HepG2 (cell line): ENCODE results near the gene OPRL1. TPM values are rescaled to one million over a fixed set of nuclear protein-coding genes. Genes with fewer than 3 reads are reported as not detected.

ENCODE experiments used
- GZF1 ChIP-seq: sonication (generic); formaldehyde crosslinking; IDR thresholded peaks from 2 replicates; pipeline ENCODE4 v1.5.1; 2020; ENCODE audit warnings: mild to moderate bottlenecking, missing genetic modification reagents
- HDAC6 ChIP-seq: fragments of 200-600 bp; sonication (generic); IDR thresholded peaks from 2 replicates; pipeline ENCODE4 v1.7.0; 2017; ENCODE audit warnings: mild to moderate bottlenecking, antibody characterized with exemption, low read length, low read depth
- HINFP ChIP-seq: sonication (generic); formaldehyde crosslinking; IDR thresholded peaks from 2 replicates; pipeline ENCODE4 v1.4.0; 2020; ENCODE audit warnings: low read depth, mild to moderate bottlenecking, missing genetic modification reagents
- MLLT10 ChIP-seq: sonication (generic); formaldehyde crosslinking; IDR thresholded peaks from 2 replicates; pipeline ENCODE4 v1.4.0; 2020; ENCODE audit warnings: missing genetic modification reagents
- SMARCC2 ChIP-seq: fragments of 450-650 bp; IDR thresholded peaks from 2 replicates; pipeline ENCODE4 v1.6.1; 2017; ENCODE audit warnings: antibody characterized with exemption, mild to moderate bottlenecking
- TCF7L2 ChIP-seq: IDR thresholded peaks from 2 replicates; pipeline ENCODE4 v1.6.1; 2011; ENCODE audit warnings: mild to moderate bottlenecking, low read depth, low read length, moderate library complexity
- ZNF12 ChIP-seq: sonication (generic); formaldehyde crosslinking; IDR thresholded peaks from 2 replicates; pipeline ENCODE4 v1.5.0; 2020; ENCODE audit warnings: missing genetic modification reagents
- ZNF33B ChIP-seq: sonication (generic); formaldehyde crosslinking; IDR thresholded peaks from 2 replicates; pipeline ENCODE4 v1.5.1; 2020; ENCODE audit warnings: mild to moderate bottlenecking, missing genetic modification reagents
- ZNF609 ChIP-seq: sonication (generic); formaldehyde crosslinking; IDR thresholded peaks from 2 replicates; pipeline ENCODE4 v1.4.0; 2020; ENCODE audit warnings: mild to moderate bottlenecking, missing genetic modification reagents, borderline replicate concordance
- ZNF639 ChIP-seq: conservative IDR thresholded peaks from 2 replicates; pipeline ENCODE4 v1.6.1; 2018; ENCODE audit warnings: missing genetic modification reagents
- ZNF646 ChIP-seq: sonication (generic); formaldehyde crosslinking; IDR thresholded peaks from 2 replicates; pipeline ENCODE4 v1.9.0; 2021; ENCODE audit warnings: mild to moderate bottlenecking, missing genetic modification reagents
- polyA plus RNA-seq, 8 experiments: library from polyadenylated mRNA; depleted of rRNA in 3 of 8; stranded (reverse) in 7 of 8; unstranded in 1 of 8; fragments of >200 nt; fragmentation: Illumina TruSeq in 4 of 8; extraction: Trizol in 4 of 8; gene quantifications; 2 replicates each; pipeline versions ENCODE4 v1.2.1 to v1.2.3, GENCODE V29; 2011 to 2016; ENCODE audit warnings: low read depth in 4 of 8, missing spikeins in 1 of 8, mixed read lengths in 1 of 8; ENCODE audit not compliant: insufficient read depth in 1 of 8
- total RNA-seq, 5 experiments: library from RNA; depleted of rRNA; stranded (reverse); fragments of >200 nt; fragmentation: Illumina TruSeq; extraction: Trizol; gene quantifications; 2 replicates each; pipeline ENCODE4 v1.2.3, GENCODE V29; 2016; ENCODE audit warnings: low read depth in 1 of 5
- TF ChIP-seq, protein P1 (sequence below): sonication (generic); formaldehyde crosslinking; IDR thresholded peaks from 2 replicates; pipeline ENCODE4 v1.4.0; 2020; ENCODE audit warnings: mild to moderate bottlenecking, low read depth, missing genetic modification reagents

OPRL1 gene
- total and polyA plus RNA-seq, 2 of the 13 experiments (the other 11 are each of a cell fraction or from before 2014, with no cell fraction given): 0.35 to 0.71 TPM

DNA sequence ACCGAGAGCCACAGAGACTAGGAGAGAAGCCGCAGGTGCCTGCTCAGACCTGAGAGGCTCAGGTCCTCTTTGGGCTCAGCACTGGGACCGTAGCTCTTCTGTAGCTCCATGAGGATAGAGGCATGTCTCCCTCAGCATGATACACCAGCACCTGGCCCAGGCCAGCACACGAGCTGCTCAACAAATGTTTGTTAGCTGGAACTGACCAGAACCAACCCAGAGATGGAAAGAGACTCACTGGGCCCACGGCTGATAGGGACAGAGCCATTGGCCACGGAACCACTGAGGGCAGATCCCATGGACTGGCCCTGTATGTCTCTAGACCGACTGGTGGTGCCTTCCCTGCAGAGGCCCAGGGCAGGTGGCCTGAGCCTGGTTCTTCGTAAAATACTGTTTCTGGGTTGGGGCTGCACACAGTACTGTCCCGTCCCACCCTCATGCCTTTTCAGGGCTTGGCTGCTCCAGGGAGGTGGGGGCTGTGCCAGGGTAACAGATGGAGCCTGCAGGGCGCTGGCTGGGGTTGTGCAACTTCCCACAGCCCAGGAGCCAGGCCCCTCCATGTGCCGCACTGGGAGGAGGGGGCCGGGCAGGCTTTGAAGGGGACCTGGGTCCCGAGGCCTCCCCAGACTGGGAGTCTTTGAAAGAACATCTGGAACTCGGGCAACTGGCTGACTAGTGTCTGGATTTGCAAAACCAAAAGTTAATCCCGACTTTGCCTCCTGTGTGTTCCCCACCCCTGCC, 38.7 kb upstream of the OPRL1 start (continued):
- TF ChIP-seq ZNF646: peak; percentile 54; the same call in 1 of the 2 replicates
- TF ChIP-seq HDAC6: no peak
- TF ChIP-seq TCF7L2: no peak
- peak; percentile 60; the same call in 1 of the 2 replicates for TF ChIP-seq HINFP (CRISPR knock-in tag)
- TF ChIP-seq ZNF639: 0 out of 2 replicates have a peak, but pooled peaks have one; percentile 27
- TF ChIP-seq ZNF12 (CRISPR knock-in tag): peak; percentile 79; the same call in 1 of the 2 replicates
- TF ChIP-seq ZNF33B (CRISPR knock-in tag): no peak; the same call in 1 of the 2 replicates
- TF ChIP-seq GZF1 (CRISPR knock-in tag): no peak; the same call in 1 of the 2 replicates
- TF ChIP-seq, protein P1, sequence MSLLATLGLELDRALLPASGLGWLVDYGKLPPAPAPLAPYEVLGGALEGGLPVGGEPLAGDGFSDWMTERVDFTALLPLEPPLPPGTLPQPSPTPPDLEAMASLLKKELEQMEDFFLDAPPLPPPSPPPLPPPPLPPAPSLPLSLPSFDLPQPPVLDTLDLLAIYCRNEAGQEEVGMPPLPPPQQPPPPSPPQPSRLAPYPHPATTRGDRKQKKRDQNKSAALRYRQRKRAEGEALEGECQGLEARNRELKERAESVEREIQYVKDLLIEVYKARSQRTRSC (CRISPR knock-in tag): no peak
- peak; percentile 81; the same call in 1 of the 2 replicates for TF ChIP-seq ZNF609 (CRISPR knock-in tag)
- no peak for TF ChIP-seq SMARCC2
- TF ChIP-seq MLLT10 (CRISPR knock-in tag): no peak
